ENCODE measurements around the gene LARGE1.

The LARGE1 gene

GRCh38 chr22:33656808-33657628 is 263.3 kb downstream of the LARGE1 start:
- H3K4me3 ChIP-seq (replicated peaks; ENCODE audit: insufficient read depth, low read length) = no peak overlapping the region
- TF ChIP-seq SPI1 (IDR thresholded peaks at IDR 0.05; ENCODE audit: borderline replicate concordance, low read depth) = no peak
- no peak for TF ChIP-seq REST (IDR thresholded peaks at IDR 0.05; ENCODE audit: insufficient replicate concordance, low read depth)
- TF ChIP-seq GABPA (IDR thresholded peaks at IDR 0.05; ENCODE audit: low read depth) = no peak
- TF ChIP-seq POLR2AphosphoS5 (IDR thresholded peaks at IDR 0.05; ENCODE audit: low read depth) = no peak
- no peak overlapping the region for H3K27ac ChIP-seq (replicated peaks)
- H3K27me3 ChIP-seq (ENCODE audit: insufficient read depth, poor library complexity, severe bottlenecking) = no peaks in the 10 kb centered on the region
- DNase-seq (ENCODE audit: low read depth in 1 of 2, low spot score in 1 of 2) = no peak

GRCh38 chr22:33654173-33654895 is 265.9 kb downstream of the LARGE1 start:
- TF ChIP-seq SPI1 (IDR thresholded peaks at IDR 0.05; ENCODE audit: borderline replicate concordance, low read depth) = no peak
- TF ChIP-seq POLR2AphosphoS5 (IDR thresholded peaks at IDR 0.05; ENCODE audit: low read depth) = no peak
- TF ChIP-seq GABPA (IDR thresholded peaks at IDR 0.05; ENCODE audit: low read depth) = no peak
- TF ChIP-seq CTCF (IDR thresholded peaks at IDR 0.05; ENCODE audit: insufficient read depth, low read length) = no peak
- TF ChIP-seq REST (IDR thresholded peaks at IDR 0.05; ENCODE audit: insufficient replicate concordance, low read depth) = no peak
- DNase-seq (ENCODE audit: low read depth in 1 of 2, low spot score in 1 of 2) = no peak
- no peaks in the 10 kb centered on the region for H3K27me3 ChIP-seq (ENCODE audit: insufficient read depth, poor library complexity, severe bottlenecking)

GRCh38 chr22:33653532-33654063 is 266.7 kb downstream of the LARGE1 start:
- H3K27me3 ChIP-seq (ENCODE audit: insufficient read depth, poor library complexity, severe bottlenecking) = no peaks in the 10 kb centered on the region
- H3K27ac ChIP-seq (replicated peaks) = no peak overlapping the region
- no peak for TF ChIP-seq POLR2AphosphoS5 (IDR thresholded peaks at IDR 0.05; ENCODE audit: low read depth)
- no peak for TF ChIP-seq SPI1 (IDR thresholded peaks at IDR 0.05; ENCODE audit: borderline replicate concordance, low read depth)
- TF ChIP-seq CTCF (IDR thresholded peaks at IDR 0.05; ENCODE audit: insufficient read depth, low read length) = no peak
- TF ChIP-seq REST (IDR thresholded peaks at IDR 0.05; ENCODE audit: insufficient replicate concordance, low read depth) = no peak
- TF ChIP-seq GABPA (IDR thresholded peaks at IDR 0.05; ENCODE audit: low read depth) = no peak
- no peak overlapping the region for H3K4me3 ChIP-seq (replicated peaks; ENCODE audit: insufficient read depth, low read length)
- DNase-seq (ENCODE audit: low read depth in 1 of 2, low spot score in 1 of 2) = no peak

More at GRCh38 chr22:33654173-33654895, 265.9 kb downstream of the LARGE1 start:
- no peak overlapping the region for H3K4me3 ChIP-seq (replicated peaks; ENCODE audit: insufficient read depth, low read length)
- no peak overlapping the region for H3K27ac ChIP-seq (replicated peaks)
